ENCODE results near the gene AP2A2. TPM values are rescaled to one million over a fixed set of nuclear protein-coding genes. Genes with fewer than 3 reads are reported as not detected.

AP2A2 gene
- total RNA-seq, 2 donors from 2014 or later = 51.6 to 75.1 TPM

GRCh38 chr11:1030556-1030955 is 104.9 kb downstream of the AP2A2 start:
- Mint-ChIP-seq H3K27me3 (no peaks in the 10 kb centered on the region), H3K4me1 (ENCODE audit: low read depth in 2 of 2) (peaks cover 0 to 5% of the 10 kb centered on the region in 2 donors), H3K4me3 (no peak overlapping the region), H3K27ac (no peak overlapping the region), H3K36me3 (no peaks in the 10 kb centered on the region), H3K9me3 (peaks cover 6% of the 10 kb centered on the region)
- no peak for ATAC-seq
- DNase-seq (ENCODE audit: low spot score) = no peak

DNA sequence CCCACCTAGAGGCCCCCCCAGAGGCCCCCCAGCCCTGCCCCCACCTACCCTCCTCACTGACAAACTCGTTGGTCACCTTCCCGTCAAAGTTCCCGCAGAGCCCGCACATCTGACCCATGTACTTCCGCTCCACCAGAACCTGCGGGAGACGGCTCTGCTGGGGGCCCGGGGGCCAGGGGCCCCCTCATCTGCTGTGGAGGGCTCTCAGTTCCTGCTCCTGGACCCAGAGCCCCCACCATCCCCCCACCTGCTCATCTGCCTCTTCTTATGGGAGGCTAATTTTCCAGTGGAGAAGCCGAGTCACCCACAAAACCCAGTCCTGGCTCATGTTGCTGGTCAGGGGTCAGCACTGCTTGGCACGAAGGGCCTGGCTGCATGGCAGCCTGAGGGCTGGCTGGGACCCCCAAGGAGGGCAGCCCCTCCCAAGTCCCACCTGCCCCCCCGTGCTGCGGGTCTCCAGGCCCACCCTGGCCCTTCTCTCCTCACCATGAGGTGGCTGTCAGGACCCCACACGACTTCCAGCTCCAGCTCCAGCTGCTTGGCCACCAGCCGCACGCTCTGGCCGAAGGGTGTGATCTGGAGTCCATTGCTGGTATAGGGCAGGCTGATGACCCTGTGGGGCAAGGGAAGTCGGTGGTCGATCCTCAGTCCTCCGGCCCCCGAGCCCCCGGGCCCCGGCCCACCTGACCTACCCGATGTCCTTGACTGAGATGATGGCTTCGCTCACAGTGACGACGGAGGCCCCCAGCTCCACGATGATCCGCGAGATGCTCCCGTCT is 105.6 kb downstream of the AP2A2 start:
- Mint-ChIP-seq H3K4me1 (ENCODE audit: low read depth in 2 of 2) (peaks cover 0 to 5% of the 10 kb centered on the region in 2 donors), H3K27me3 (no peaks in the 10 kb centered on the region), H3K36me3 (no peaks in the 10 kb centered on the region), H3K4me3 (no peak overlapping the region), H3K9me3 (peaks cover 6% of the 10 kb centered on the region), H3K27ac (no peak overlapping the region)
- ATAC-seq (no peak), DNase-seq (ENCODE audit: low spot score) (no peak)

- Mint-ChIP-seq H3K27me3 (no peaks in the 10 kb centered on the region), H3K9me3 (peaks cover 6% of the 10 kb centered on the region), H3K4me3 (no peak overlapping the region), H3K36me3 (no peaks in the 10 kb centered on the region), H3K27ac (no peak overlapping the region), H3K4me1 (ENCODE audit: low read depth in 2 of 2) (peaks cover 0 to 5% of the 10 kb centered on the region in 2 donors)
- no peak for DNase-seq (ENCODE audit: low spot score)
- ATAC-seq = no peak
Measured at GRCh38 chr11:1032310-1032891, 106.7 kb downstream of the AP2A2 start.

DNA sequence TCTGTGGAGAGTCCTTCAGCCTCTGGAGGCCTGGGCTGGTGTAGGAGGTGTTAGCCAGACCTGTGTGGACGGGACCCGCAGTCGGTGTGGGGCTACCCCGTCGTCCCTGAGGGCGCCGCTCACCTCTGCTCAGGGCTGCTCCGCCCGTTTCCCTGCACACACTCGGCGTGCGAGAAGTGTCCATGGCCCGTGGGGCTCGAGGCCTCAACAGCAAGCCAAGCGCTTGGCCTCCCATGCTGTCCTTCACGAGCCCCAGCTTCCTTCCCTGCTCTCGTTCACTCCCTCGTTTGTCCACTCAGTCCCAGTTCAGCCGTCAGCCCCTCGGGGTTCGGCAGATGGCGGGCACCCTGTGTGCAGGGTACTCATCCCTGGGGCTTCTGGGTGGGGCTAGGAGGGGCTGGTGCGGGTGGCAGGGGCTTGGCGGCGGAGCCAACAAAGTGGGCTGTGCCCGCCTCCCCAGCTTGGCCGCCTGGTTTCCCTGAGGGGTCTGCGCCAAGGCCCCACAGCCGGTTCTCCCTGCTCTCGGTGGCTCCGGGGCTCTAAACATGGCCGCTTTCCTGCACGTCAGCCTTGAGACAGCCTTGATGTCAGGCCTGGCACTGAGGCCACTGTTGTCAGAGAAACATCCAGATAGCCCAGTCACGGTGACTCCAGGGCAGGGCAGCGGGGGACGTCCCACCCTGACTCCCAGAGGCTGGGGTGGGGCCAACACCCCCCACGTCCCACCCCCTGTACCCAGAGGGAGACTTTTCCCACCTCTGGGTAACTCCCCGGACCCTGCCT is 107.5 kb downstream of the AP2A2 start:
- Mint-ChIP-seq H3K9me3 (peaks cover 6% of the 10 kb centered on the region), H3K36me3 (no peaks in the 10 kb centered on the region), H3K27ac (no peak overlapping the region), H3K4me3 (no peak overlapping the region), H3K27me3 (no peaks in the 10 kb centered on the region), H3K4me1 (ENCODE audit: low read depth in 2 of 2) (peaks cover 0 to 5% of the 10 kb centered on the region in 2 donors)
- DNase-seq (ENCODE audit: low spot score) (no peak), ATAC-seq (no peak)

GRCh38 chr11:1034001-1034400 is 108.3 kb downstream of the AP2A2 start:
- DNase-seq (ENCODE audit: low spot score) (no peak), ATAC-seq (no peak)
- Mint-ChIP-seq H3K4me1 (ENCODE audit: low read depth in 2 of 2) (peaks cover 0 to 5% of the 10 kb centered on the region in 2 donors), H3K9me3 (peaks cover 6% of the 10 kb centered on the region), H3K27ac (no peak overlapping the region), H3K4me3 (no peak overlapping the region), H3K27me3 (no peaks in the 10 kb centered on the region), H3K36me3 (no peaks in the 10 kb centered on the region)

DNA sequence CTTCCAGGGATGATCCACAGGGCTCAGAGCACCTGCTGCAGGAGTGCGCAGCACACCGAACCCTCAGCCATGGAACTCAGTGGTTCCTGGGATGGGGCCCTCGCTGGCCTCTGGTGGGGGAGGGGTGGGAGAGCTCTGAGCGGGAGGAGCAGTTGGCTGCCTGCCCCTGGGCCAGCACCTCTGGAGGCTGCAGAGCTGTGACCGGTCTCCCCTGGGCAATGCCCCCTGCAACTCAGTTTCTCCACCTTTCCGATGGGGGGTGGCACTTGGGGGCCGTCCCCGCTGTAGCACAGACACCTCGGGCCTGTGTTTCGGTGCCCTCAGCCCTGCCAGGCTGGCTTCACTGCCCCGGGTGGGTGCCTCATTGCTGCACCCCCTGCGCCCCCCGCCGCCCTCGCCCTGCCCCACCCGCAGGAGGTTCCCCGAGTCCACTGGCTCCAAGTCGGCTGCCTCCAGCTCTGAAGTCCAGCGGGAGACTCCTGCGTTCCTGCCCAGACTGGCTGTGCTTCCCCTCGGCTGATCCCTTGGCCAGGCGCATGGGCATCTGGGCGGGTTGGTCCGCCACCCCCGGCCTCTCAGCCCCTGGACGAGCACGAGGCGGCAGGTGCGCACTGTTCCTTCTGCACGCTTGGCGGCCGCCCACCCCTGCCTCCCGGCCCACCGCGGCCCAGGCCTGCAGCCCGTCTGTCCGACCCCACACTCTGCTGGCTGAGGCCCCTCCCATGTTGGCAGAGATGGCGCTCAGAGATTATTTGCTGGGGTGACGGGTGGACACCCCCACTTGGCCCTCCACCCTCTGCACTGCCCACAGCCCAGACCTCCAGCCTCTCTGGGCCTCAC is 109.0 kb downstream of the AP2A2 start:
- Mint-ChIP-seq H3K9me3 (peaks cover 6% of the 10 kb centered on the region), H3K36me3 (no peaks in the 10 kb centered on the region), H3K27ac (no peak overlapping the region)

GRCh38 chr11:1035577-1036283 is 110.1 kb downstream of the AP2A2 start:
- DNase-seq (ENCODE audit: low spot score) (no peak), ATAC-seq (no peak)
- peaks cover 0 to 5% of the 10 kb centered on the region in 2 donors for H3K4me1 Mint-ChIP-seq (ENCODE audit: low read depth in 2 of 2)
- no peak overlapping the region for H3K27ac Mint-ChIP-seq
- H3K36me3 Mint-ChIP-seq = no peaks in the 10 kb centered on the region
- H3K27me3 Mint-ChIP-seq = no peaks in the 10 kb centered on the region
- no peak overlapping the region for H3K4me3 Mint-ChIP-seq
- H3K9me3 Mint-ChIP-seq = peaks cover 6% of the 10 kb centered on the region

More for the DNA sequence above, 109.0 kb downstream of the AP2A2 start:
- no peak for DNase-seq (ENCODE audit: low spot score)
- Mint-ChIP-seq H3K4me1 (ENCODE audit: low read depth in 2 of 2) (peaks cover 0 to 5% of the 10 kb centered on the region in 2 donors), H3K4me3 (no peak overlapping the region), H3K27me3 (no peaks in the 10 kb centered on the region)
- no peak for ATAC-seq

GRCh38 chr11:1036303-1036923 is 110.7 kb downstream of the AP2A2 start, which contains the start of gene MUC6:
Gene MUC6 (minus strand): TSS chr11:1036718. CDS start chr11:1036655, 63 bp downstream.
- Mint-ChIP-seq H3K9me3 (peaks cover 6% of the 10 kb centered on the region), H3K4me1 (ENCODE audit: low read depth in 2 of 2) (peaks cover 0 to 5% of the 10 kb centered on the region in 2 donors), H3K27ac (no peak within 1 kb of the TSS), H3K36me3 (no peaks in the 10 kb centered on the region), H3K27me3 (no peaks in the 10 kb centered on the region), H3K4me3 (no peak within 1 kb of the TSS)
- DNase-seq (ENCODE audit: low spot score) = no peak
- ATAC-seq = no peak

GRCh38 chr11:1036931-1037330 is 111.3 kb downstream of the AP2A2 start:
- no peaks in the 10 kb centered on the region for H3K27me3 Mint-ChIP-seq
- no peak overlapping the region for H3K4me3 Mint-ChIP-seq
- peaks cover 6% of the 10 kb centered on the region for H3K9me3 Mint-ChIP-seq
- DNase-seq (ENCODE audit: low spot score) = no peak
- H3K36me3 Mint-ChIP-seq = no peaks in the 10 kb centered on the region
- no peak for ATAC-seq
- H3K27ac Mint-ChIP-seq = no peak overlapping the region
- H3K4me1 Mint-ChIP-seq (ENCODE audit: low read depth in 2 of 2) = peaks cover 0 to 5% of the 10 kb centered on the region in 2 donors

DNA sequence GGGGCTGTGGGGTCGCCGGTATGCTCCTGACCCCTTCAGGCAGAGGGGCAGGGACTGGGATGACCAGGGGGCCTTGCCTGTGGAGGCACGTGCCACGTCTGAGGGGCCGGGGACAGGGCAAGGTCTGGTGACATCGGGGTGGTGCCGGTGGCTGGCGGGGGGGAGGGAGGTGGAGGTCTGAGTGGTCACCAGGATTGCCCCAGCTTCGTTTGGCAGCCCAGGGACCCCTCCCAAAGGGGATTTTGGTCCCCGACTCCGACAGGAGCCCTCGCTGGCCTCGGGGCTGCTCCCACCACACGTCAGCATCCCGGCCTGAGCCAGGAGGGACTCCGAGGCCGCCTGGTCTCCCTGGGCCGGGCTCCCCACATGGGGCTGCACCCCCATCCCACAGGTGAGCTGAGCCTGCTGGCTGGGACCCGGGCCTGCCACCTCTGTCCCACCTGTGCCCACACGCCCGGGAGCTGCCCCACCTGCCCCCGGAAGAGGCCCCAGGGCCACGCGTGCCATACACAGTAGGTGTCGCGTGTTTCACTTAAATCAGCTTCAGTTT is 111.9 kb downstream of the AP2A2 start:
- no peaks in the 10 kb centered on the region for H3K27me3 Mint-ChIP-seq
- no peaks in the 10 kb centered on the region for H3K4me1 Mint-ChIP-seq (ENCODE audit: low read depth in 2 of 2)
- no peak overlapping the region for H3K27ac Mint-ChIP-seq
- no peak for ATAC-seq
- no peak for DNase-seq (ENCODE audit: low spot score)
- H3K9me3 Mint-ChIP-seq = peaks cover under 1% of the 10 kb centered on the region
- no peaks in the 10 kb centered on the region for H3K36me3 Mint-ChIP-seq
- no peak overlapping the region for H3K4me3 Mint-ChIP-seq

GRCh38 chr11:1038361-1038760 is 112.7 kb downstream of the AP2A2 start:
- Mint-ChIP-seq H3K9me3 (no peaks in the 10 kb centered on the region), H3K27me3 (no peaks in the 10 kb centered on the region)

GRCh38 chr11:1038921-1039320 is 113.3 kb downstream of the AP2A2 start:
- ATAC-seq (no peak), DNase-seq (ENCODE audit: low spot score) (no peak)
- Mint-ChIP-seq H3K4me3 (no peak overlapping the region), H3K27me3 (peaks cover 0 to under 1% of the 10 kb centered on the region in 2 donors), H3K4me1 (ENCODE audit: low read depth in 2 of 2) (no peaks in the 10 kb centered on the region), H3K36me3 (no peaks in the 10 kb centered on the region), H3K9me3 (no peaks in the 10 kb centered on the region), H3K27ac (no peak overlapping the region)

More at GRCh38 chr11:1038361-1038760, 112.7 kb downstream of the AP2A2 start:
- DNase-seq (ENCODE audit: low spot score) = no peak
- Mint-ChIP-seq H3K36me3 (no peaks in the 10 kb centered on the region), H3K4me3 (no peak overlapping the region), H3K27ac (no peak overlapping the region), H3K4me1 (ENCODE audit: low read depth in 2 of 2) (no peaks in the 10 kb centered on the region)
- ATAC-seq = no peak

Measured in natural killer cell treated with Interleukin-12 subunit alpha and Interleukin-12 subunit beta and Interleukin-15 and Interleukin-18, amount 100 ng/mL, for 72 hours (primary cell).